Stimulated activated CD4-positive, alpha-beta T cell treated with anti-CD3 and anti-CD28 coated beads, Interleukin-1b, Interleukin-23, amount 100 ng/mL, for 24 hours (primary cell): Measurements from ENCODE around the gene RANBP1.

Source experiments
- DNase-seq, 4 experiments: peaks; one replicate each; pipeline ENCODE4 v3.0.0-alpha.2; 2020; ENCODE audit warnings: low read depth in 4 of 4, low spot score in 1 of 4

The RANBP1 gene

GRCh38 chr22:20107951-20108756 is 7.8 kb upstream of the RANBP1 start:
- no peak for DNase-seq

DNA sequence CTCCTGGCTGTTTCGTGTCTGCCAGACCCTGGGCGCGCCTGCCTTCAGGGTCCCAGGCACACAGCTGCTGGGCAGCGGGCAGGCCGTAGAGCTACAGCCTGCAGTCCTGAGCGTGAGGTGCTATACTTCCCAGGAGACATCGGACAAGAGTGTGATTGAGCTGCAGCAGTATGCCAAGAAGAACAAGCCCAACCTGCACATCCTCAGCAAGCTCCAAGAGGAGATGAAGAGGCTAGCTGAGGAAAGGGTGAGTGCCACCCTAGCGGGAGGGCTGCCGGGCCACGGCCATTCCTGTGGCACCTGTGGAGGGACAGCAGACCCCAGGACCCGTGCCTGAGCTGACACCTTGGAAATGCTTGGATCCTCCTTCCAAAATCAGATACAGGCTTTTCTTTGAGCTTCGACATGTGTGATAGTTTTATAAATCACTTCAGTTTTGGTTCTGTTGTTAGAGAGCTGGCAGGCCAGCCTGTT is 7.1 kb upstream of the RANBP1 start:
- DNase-seq, result no peak

DNA sequence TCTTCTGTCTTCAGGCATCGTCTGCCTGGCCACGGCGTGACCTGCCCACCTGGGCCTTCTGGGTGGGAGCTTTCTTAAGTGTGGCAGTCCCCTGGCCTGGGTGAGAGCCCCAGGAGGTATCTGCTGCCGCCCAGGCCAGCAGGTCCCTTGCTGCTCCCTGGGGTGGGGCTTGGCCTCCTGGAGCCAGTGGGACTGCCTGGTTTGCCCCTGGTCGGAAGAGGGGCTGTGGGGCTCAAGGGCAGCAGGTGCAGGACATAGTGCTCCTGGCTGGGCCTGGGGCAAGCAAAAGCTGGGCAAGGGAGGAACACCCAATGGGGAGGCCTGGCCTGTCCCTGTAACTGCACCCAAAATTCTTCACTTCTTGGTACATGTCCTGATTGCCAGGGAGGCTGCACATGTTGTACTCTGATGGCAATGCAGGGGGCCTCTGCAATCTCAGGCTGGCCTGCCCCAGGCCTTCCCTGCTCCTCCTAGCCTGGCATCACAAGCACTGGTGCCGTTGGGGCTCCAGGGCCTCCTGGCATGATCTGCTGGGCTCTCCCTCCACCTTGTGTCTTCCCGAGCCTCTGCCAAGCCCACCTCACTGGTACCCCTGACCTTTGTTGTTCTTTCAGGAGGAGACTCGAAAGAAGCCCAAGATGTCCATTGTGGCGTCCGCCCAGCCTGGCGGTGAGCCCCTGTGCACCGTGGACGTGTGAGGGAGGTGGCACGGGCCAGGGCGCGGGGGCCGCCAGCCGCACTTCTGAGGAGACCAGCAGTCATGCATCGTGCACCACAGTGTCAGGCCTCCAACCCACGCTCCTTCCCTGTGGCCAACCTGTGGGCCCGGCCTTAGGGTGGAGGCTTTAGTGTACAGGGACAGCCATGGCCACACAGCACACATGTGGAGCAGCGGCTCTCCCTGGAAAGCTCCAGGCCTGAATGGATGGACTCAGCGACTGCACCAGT is 6.2 kb upstream of the RANBP1 start:
- DNase-seq, result no peak

- DNase-seq, result no peak
These were observed 5.4 kb upstream of the RANBP1 start for GRCh38 chr22:20110359-20110985.

- no peak for DNase-seq
These were observed 4.7 kb upstream of the RANBP1 start for GRCh38 chr22:20111045-20111688.

DNA sequence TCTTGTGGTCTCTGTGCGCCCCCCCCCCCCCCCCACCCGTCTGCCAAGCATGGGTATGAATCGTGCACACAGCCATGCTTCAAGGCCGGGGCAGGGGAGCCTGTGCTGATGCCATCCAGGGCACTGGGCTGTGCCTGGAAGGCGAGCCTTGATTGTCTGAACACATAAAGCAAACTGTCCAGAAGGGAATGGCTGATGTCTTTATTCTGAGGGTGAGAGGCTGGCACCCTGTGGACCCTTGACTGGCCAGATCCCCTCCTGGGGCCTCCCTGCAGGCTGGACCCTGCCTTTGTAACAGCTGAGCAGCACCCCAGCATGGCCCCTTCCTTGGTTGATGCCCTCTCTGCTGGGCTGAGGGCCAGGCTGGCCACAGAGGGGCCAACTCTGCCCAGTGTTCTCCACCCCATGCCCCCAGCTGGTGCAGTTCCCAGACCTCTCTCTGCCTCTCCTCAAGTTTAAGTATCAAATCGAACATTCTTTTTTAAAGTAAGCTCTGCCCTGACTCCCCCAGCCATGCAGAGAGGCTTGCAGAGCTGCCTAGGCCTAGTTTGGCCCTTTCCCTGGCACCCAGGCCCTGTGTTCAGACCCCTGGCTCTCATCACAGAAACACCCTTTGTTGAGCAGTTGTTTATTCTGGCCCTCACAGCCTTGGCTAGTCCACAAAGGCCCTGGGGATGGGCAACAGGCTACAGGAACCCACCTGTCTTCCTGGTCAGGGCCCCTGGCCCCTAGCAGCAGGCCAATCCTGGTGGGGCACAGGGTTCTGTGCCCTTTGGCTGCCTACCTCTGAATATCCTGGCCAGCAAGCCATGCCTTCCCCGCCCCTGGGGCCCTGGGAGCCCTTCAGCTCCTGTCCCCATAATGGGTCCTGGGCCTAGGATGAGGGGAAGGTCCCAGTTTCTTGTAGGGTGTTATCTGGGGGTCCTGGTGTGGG is 3.9 kb upstream of the RANBP1 start:
- no peak for DNase-seq

DNA sequence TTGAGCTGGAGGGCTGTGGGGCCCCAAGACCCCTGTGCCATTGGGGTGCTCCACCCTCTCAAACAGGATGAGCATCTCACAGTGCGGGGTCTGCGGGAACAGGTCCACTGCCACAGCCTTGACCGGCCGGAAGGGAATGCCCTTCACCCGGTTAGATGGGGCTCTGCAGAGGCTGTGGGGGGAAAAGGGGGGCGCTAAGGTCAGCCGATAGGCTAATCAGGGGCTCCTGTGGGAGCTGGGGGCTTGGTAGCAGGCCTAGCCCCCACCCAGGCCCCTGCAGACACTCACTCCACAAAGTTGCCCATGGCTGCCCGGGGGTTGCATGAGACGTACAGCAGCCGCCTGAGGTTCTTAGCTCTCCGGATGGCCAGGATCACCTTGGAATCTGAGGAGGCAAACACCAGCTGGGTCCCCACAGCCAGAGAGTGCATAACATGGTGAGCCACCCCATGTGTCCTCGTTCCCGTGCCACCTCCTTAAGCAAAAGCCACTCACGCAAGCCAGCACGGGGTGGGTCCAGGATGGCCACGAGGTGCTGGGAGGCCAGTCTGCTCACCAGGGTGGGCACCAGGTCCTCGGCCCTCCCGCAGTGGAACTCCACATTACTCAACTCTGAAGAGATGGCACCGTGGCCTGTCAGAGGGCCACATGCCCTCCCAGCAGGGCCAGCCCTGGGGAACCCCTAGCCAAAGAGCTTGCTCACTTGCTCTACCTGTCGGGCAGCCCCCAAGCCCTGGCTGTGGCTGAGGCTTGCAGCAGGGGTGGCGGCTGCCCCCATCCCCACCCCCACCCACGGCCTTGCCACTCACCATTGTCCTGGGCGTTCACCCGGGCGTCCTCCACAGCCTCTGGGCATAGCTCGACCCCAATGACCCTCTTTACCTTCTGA is 3.0 kb upstream of the RANBP1 start:
- DNase-seq, result no peak

DNA sequence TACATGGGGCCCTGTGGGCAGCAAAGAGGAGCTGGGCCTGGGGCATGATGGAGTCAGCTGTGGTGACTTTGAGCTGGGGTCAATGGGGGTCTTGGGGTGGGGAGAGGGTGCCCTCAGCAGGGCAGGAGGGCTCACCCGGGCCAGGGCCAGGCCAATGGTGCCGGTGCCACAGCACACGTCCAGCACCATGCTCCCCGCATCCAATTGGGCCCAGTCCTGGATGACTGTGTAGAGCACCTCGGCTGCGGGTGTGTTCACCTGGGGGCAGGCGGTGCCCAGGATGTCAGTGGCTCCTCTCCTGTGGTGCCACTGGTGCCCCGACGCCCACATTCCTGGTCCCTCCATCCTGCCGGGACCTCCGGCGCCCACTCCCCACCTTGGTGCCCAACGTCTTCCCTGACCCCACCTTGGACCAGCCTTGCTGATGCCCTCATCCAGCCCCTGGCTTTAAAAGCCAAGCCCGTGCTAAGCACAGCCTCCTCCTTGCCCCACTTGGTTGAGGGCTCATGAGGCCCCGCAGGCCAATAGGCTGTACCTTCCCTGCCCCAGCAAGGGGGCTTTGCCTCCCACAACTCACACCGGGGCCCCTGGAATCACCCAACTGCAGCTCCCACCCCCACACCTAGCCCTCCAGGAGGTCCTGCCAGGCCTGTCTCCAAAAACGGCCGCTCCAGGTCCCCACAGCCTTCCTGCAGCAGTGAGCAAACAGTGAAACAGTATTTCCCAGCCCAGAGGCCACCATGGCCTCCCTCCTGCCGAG is 2.2 kb upstream of the RANBP1 start:
- DNase-seq, result no peak

DNA sequence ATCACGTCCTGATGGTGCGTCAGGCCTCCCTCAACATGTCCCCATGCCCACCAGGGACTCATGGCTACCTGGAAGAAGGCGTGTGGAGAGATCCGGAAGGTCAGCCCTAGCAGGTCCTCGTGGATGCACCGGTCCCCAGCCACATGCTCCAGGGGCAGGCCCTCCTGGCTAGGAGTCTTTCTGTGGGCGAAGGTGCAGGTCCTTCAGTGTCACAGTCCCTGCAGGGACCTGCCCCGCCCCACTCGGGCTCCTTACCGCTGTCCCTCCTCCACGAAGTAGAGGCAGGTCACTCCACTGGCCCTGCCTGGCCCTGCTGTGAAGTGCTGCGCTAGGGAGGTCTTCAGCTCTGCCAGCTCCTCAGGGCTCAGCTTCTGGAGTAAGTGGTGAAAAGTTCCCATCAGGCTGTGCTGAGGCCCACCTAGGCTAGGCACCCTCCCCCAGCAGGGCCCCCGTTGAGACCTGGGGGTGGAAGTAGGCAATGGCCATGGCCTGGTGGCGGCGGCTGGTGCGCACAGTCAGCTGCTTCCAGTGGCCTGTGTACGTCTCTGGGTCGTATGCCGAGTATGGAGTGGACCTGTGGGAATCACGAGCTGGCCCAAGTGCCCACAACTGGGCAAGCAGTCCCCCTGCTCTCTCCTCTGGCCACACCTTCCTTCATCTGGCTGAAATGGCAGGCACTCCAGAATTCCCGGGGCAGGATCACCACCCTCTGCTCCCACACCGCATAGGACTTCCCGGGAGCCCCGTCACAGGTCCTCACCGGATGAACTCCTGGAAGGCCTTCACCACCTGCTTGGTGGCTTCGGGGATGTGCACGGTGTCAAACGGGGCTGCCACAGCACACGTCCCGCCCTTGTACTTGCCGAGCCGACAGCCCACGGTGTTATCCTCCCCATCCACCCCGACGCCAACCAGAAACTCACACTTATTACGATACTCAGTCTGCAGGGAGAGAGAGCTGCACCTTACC is 1.1 kb upstream of the RANBP1 start:
- DNase-seq, result no peak

DNA sequence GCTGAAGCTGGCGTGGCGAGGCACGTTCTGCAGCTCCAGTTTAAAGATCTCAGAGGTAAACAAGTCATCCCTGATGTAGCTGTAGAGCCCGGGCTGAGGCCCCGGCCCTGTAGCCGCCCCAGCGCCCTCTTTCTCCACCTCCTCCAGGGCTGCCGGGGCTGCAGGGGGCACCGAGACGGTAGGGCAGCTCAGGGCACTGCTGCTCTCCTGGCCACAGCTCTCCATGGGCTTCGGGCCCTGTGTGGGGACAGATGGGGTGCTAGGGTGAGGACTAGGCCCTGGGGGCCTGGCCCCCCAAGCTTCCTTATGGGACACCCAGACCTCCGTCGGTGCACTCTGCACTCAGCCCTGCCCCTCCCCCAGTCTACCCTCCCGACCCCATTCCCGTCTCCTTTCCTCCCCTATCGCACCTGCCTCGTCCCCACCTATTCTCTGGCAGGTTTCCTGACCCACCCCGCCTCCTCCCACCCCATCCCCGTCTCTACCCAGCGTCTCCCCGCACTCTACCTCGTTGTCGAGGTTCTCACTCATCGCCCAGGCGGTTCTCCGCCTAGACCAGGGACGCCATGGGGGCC is 559 bp downstream of the RANBP1 start:
- no peak for DNase-seq

DNA sequence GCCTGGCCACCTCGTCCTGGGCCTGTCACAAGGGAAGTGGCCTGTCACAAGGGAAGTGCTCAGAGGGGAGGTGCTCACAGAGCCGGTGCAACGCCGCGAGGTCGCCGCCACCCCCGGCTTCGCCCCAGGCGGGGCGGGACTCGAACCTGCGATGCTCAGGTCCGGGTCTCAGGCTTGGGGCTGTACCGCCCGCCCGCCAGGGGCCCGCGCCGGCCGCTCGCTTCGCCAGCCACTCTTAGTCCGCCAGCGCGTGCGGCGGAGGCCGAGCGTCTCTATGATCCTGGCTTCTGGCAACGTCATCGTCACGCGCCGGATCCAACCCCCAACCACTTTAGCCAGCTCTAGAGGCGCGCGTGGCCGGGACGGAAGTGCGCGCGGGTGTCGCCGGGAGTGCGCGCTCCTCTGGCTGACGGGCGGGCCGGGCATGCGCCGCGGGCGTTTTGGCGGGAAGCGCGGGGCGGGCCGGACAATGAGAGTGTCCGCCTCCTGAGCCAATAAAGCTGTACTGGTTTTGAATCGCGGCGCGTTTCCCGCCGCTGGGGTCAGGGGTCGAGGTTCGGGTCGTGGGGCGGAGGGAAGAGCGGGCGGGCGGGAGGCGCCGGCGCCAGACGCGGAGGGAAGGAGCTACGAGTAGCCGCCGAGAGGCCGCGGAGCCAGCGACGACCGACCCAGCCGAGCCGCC is 1.2 kb downstream of the RANBP1 start, which contains the start of gene TRMT2A:
Gene TRMT2A (minus strand): TSS at position 276 of the 682 bp plus-strand sequence. CDS start 320 bp downstream, outside the sequence.
- peak; percentile 89 to 96 (median 94) for DNase-seq

DNA sequence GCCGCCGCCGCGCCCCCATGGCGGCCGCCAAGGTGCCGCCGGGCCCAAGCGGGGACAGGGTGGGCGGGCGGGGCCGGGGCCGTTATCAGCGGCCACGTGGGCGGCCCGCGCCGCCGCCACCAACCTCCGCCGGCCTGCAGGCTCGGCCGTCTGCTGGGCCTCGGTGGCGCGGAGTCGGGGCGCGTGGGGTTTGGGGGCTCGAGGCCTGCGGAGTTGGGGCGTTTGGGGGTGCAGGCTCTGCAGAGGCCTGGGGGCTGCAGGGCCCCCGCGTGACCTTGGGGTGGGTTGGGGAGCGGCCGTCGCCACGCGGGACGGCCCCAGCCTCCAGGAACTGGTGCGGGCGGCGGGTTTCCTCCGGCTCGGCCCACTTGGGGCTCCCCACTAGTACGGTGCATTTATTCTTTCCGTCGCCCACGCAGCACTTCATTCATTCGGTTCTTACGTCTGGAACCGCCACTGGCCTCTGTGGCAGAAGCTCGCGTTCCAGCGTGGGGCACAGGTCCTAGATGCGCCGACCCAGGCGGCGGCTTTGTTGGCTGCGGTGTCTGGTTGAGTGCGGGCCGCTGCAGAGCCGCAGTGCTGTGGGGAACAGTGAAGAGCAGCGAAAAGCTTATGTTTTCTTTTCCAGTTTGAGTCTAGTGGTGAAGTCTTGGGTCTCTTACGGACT is 1.9 kb downstream of the RANBP1 start:
- DNase-seq, result peak; percentile 57 to 78 (median 68)

- no peak for DNase-seq
These were observed 2.6 kb downstream of the RANBP1 start for GRCh38 chr22:20118300-20119020.

DNA sequence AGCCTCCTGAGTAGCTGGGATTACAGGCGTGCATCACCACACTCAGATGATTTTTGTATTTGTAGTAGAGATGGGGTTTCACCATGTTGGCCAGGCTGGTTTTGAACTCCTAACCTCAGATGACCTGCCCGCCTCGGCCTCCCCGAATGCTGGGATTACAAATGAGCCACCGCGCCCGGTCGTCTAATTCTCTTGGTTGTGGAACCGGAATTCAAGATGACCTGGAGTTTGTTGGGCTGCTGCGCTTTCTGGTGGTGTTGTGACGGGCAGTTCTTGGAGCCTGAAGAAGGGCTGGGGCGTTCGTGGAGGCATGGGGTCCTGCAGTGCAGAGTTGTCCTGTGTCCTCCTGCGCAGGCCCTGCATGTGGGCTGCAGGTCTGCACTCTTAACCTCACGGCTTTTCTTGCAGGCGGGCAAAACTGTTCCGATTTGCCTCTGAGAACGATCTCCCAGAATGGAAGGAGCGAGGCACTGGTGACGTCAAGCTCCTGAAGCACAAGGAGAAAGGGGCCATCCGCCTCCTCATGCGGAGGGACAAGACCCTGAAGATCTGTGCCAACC is 6.0 kb downstream of the RANBP1 start:
- no peak for DNase-seq
